ENCODE measurements around the gene CPVL. TPM values are rescaled to one million over a fixed set of nuclear protein-coding genes. Genes with fewer than 3 reads are reported as not detected.

The CPVL gene
- total RNA-seq, 1 experiment from 2014 or later, result 10.3 TPM

- Histone ChIP-seq H3K79me2 (ENCODE audit: insufficient read depth, low read length) (no peaks in the 10 kb centered on the region), H3K9me2 (ENCODE audit: insufficient read depth) (no peaks in the 10 kb centered on the region), H3K4me1 (ENCODE audit: control insufficient read depth in 1 of 2, insufficient read depth in 2 of 2, low read length in 2 of 2) (peaks cover 8 to 11% of the 10 kb centered on the region in 2 experiments), H3K27me3 (ENCODE audit: insufficient read depth, low read length) (no peaks in the 10 kb centered on the region), H3K4me3 (replicated peaks in 1 of 2; ENCODE audit: low read depth in 1 of 2, low read length in 2 of 2) (no peak overlapping the region), H3K9me3 (ENCODE audit: control insufficient read depth in 1 of 2, insufficient read depth in 1 of 2, low read depth in 1 of 2, low read length in 2 of 2) (no peaks in the 10 kb centered on the region), H3K9ac (ENCODE audit: low read length) (no peak overlapping the region), H3K27ac (ENCODE audit: low read depth, low read length) (no peak overlapping the region), H4K20me1 (ENCODE audit: insufficient read depth) (no peaks in the 10 kb centered on the region), H3K36me3 (ENCODE audit: control insufficient read depth in 1 of 2, insufficient read depth in 2 of 2, low read length in 2 of 2) (no peaks in the 10 kb centered on the region), H3K4me2 (ENCODE audit: low read length) (peak overlapping the region; percentile 50), H2AFZ (ENCODE audit: low read depth, low read length, poor library complexity, severe bottlenecking) (no peak overlapping the region)
- RAD21 ChIA-PET (ENCODE audit: low non-redundant PET in 1 of 2, low total read pairs in 2 of 2, uncharacterized antibody in 2 of 2, unreplicated experiment in 2 of 2), result no interaction called here
- TF ChIP-seq CTCF (IDR thresholded peaks at IDR 0.05 in 2 of 3, conservative IDR thresholded peaks at IDR 0.05 in 1 of 3; ENCODE audit: borderline replicate concordance in 1 of 3, insufficient read depth in 1 of 3, low read depth in 2 of 3, low read length in 2 of 3), result no peak
- TF ChIP-seq FOSL1 (IDR thresholded peaks at IDR 0.05; ENCODE audit: low read depth), result peak; percentile 34; the same call in 1 of the 2 replicates
- TF ChIP-seq, protein P1, sequence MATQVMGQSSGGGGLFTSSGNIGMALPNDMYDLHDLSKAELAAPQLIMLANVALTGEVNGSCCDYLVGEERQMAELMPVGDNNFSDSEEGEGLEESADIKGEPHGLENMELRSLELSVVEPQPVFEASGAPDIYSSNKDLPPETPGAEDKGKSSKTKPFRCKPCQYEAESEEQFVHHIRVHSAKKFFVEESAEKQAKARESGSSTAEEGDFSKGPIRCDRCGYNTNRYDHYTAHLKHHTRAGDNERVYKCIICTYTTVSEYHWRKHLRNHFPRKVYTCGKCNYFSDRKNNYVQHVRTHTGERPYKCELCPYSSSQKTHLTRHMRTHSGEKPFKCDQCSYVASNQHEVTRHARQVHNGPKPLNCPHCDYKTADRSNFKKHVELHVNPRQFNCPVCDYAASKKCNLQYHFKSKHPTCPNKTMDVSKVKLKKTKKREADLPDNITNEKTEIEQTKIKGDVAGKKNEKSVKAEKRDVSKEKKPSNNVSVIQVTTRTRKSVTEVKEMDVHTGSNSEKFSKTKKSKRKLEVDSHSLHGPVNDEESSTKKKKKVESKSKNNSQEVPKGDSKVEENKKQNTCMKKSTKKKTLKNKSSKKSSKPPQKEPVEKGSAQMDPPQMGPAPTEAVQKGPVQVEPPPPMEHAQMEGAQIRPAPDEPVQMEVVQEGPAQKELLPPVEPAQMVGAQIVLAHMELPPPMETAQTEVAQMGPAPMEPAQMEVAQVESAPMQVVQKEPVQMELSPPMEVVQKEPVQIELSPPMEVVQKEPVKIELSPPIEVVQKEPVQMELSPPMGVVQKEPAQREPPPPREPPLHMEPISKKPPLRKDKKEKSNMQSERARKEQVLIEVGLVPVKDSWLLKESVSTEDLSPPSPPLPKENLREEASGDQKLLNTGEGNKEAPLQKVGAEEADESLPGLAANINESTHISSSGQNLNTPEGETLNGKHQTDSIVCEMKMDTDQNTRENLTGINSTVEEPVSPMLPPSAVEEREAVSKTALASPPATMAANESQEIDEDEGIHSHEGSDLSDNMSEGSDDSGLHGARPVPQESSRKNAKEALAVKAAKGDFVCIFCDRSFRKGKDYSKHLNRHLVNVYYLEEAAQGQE (IDR thresholded peaks at IDR 0.05; ENCODE audit: low read depth), result no peak
- no peak for TF ChIP-seq ZNF274 (IDR thresholded peaks at IDR 0.05; ENCODE audit: low read depth, low read length)
- TF ChIP-seq ZFX (IDR thresholded peaks at IDR 0.05), result no peak
- TF ChIP-seq TCF7L2 (IDR thresholded peaks at IDR 0.05; ENCODE audit: borderline replicate concordance, extremely low read depth, insufficient read depth, insufficient read length), result no peak
- peak; percentile 64 for ATAC-seq
- no TSS peak for BruUV-seq (replicated peaks)
- intact Hi-C loops (cut with micrococcal nuclease), result no loop called here
- POLR2A ChIA-PET, result no interaction called here
- DNase-seq (ENCODE audit: low read depth, low spot score), result no peak
- CTCF ChIA-PET, result no interaction called here
Measured at GRCh38 chr7:28984631-28985030, 161.7 kb downstream of the CPVL start.
